NCI-H187 treated with DMSO at 0.1 percent for 48 hours (cell line): ENCODE results near the gene STAM.

Source experiments
- DNase-seq: peaks from one replicate; lab custom pipeline; 2025; lab: John Stamatoyannopoulos, UW

Gene STAM

GRCh38 chr10:17648243-17649035 is 4.5 kb downstream of the STAM start:
- no peak for DNase-seq

DNA sequence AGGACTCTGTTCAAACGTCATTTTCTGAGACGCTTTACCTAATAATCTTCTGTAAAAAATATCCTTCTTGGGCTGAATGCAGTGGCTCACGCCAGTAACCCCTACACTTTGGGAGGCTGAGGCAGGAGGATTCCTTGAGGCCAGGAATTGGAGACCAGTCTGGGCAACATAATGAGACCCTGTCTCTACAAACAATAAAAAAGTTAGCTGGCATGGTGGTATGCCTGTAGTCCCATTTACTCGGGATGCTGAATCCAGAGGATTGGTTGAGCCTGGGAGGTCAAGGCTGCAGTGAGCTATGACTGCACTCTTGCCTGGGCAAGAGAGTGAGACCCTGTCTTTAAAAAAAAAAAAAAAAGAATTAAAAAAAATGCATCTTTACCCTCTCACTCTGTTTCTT is 5.1 kb downstream of the STAM start:
- DNase-seq = no peak

DNA sequence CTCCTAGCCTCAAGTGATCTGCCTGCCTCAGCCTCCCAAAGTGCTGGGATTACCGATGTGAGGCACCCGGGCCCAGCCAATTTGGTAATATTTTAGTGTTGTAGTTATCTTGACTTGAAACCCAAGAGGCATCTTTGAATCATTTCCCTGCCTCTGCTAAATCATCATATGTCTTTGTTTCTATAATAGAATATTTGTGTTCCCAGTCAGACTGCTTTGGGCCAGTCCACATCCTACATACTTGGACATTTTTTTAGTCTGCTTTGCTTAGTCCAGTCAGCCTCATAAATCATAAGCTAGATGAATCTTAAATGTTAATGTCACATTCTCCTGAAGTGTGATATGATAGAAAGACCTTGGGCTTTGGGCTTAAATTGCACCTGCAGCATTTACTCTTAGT is 5.9 kb downstream of the STAM start:
- DNase-seq = no peak

- DNase-seq = no peak
Measured at GRCh38 chr10:17650416-17650815, 6.5 kb downstream of the STAM start.

GRCh38 chr10:17651896-17652295 is 7.9 kb downstream of the STAM start:
- no peak for DNase-seq

- DNase-seq = no peak
Measured at GRCh38 chr10:17652585-17652984, 8.6 kb downstream of the STAM start.

DNA sequence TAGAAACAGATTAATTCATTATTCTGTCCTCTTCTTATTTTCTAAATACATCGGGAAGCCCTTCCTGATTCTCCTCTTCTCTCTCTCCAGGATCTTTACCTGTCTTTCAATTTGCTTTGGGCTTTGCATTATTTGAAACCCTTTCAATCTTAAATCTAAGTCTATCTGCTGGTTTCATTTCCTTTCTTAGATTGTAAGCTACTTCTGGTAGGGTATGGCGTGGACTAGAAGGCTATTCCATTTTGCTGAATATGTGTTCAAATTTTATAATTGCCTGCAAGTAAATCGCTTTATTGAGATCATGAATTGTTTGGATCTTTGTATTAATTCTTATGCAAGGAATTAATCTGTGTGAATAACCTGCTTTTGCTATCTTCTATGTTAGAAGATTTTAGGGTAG is 11.1 kb downstream of the STAM start:
- DNase-seq = no peak

GRCh38 chr10:17655567-17656146 is 11.7 kb downstream of the STAM start:
- DNase-seq = no peak

- DNase-seq = no peak
Measured at GRCh38 chr10:17657103-17657500, 13.2 kb downstream of the STAM start.

DNA sequence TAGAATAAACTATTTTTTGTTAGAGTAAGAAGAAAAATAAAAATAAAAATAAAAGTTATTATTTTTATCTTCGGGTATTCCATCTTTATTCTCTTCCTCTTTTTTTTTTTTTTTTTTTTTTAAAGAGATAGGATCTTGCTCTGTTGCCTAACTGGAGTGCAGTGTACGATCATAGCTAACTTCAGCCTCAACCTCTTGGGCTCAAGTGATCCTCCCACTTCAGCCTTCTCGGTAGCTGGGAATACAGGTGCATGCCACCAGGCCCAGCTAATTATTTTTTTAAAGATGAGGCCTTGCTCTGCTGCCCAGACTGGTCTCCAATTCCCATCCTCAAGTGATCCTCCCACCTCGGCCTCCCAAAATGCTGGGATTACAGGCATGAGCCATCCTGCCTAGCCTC is 15.4 kb downstream of the STAM start:
- DNase-seq = no peak

DNA sequence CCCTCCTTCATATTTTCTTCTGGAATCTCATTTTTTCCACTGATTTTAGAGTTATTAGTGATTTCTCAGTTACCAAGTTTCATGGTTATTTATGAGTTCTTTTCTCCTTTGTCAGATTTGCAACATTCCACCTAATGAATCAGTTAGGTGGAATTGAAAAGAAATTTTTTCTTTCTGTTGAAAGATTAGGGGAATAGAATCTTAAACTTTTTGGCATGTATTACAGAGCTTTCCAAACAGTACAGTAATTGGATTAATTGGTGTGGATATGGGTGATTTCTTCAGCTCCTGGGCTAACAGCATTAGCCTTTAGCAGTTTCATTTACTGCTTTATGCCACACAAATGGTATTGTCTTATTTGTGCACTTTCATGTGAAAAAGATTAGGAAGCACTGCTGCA is 17.0 kb downstream of the STAM start:
- DNase-seq = no peak

DNA sequence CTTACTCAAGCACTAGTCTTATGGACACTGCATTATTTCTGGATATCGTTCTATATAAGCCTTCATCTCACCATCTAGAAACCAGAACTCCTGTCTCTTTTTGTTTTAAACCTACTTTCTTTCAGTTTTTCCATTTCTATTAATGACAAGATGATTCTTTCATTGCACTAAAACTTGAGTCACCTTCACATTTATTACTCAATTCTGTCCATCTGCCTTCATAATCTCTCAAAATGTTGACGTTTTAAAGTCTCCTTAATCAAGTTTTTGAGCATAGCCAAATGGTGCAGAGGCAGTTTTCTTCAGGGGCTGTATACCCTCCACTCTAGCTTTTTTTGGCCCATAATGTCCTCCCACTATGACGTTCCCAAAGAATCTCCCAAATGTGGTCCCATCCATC is 17.6 kb downstream of the STAM start:
- no peak for DNase-seq

DNA sequence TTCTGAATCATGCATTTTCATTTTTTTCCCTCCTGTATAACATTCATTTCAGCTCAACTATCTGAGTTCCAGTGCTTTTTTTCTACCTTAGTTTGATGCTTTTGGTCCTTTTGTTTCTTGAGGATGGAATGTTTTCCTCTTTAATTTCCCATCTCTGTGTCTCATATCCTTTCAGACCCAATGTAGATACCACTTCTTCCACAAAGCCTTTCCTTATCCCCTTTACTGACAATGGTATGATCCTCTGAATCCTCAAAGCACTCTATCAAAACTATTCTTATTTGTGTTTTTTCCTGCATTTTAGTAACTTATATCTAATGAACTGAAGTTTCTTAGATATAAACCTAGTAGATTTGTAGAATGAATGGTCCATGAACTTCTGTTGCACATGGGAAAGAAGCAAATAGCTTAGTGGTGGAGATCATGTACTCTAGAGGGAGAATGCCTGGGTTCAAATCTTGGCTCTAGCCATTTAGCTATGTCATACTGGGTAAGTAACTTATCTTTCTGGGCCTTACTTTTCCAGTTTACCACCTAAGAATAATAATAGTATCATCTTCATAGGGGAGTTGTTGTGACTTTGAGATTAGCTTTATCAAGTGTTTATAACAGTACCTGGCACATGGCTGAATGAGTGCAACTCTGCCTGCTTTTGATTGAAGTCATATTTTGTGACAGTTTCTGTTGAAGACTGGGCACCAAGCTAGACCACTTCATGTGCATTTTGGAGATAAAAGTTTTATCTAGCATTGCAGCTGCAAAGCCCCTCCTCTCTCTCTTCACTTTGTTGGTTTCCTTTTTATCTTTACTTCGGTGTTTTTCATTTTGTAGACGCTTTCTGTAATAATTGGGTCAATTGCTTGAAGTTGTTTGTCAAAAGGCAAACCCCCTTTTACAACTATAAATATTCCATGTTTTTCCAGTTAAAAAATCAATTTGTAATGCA is 18.5 kb downstream of the STAM start:
- DNase-seq = no peak

DNA sequence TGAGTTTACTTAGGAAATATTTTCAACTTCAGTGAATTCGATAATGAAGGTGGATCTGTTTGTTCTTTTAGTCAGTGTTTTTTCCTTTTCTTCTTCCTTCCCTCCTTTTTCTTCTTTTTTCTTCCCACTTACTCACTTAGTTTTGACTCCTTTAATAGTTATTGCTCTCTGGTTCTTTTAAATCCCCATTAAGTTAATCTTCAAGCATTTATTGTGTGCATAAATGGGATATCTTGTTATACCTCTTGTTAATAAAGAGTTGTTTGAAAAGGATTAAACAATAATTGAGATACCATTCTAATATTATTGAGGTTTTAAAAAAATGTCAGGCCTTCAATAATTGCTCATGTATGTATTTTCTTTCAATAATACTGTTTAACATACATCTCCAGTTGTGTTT is 19.5 kb downstream of the STAM start:
- no peak for DNase-seq

DNA sequence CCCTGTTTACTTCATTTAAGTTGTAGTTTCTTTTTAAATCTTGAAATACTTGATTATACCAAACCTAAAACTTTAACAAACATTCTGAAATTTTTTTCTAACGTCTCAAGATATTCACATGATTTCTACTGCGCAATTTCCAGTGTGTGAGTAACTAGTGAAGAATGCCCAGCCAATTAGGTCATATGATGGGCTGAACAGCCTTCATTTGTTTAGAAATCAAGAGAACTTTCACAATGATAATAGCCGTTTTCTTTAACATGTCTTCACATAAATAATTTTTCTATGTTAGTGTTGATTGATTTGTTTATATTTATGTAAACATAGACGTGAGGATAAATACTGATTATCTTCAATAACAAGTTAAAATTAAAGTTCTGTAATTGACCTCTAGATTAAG is 21.8 kb downstream of the STAM start:
- no peak for DNase-seq

DNA sequence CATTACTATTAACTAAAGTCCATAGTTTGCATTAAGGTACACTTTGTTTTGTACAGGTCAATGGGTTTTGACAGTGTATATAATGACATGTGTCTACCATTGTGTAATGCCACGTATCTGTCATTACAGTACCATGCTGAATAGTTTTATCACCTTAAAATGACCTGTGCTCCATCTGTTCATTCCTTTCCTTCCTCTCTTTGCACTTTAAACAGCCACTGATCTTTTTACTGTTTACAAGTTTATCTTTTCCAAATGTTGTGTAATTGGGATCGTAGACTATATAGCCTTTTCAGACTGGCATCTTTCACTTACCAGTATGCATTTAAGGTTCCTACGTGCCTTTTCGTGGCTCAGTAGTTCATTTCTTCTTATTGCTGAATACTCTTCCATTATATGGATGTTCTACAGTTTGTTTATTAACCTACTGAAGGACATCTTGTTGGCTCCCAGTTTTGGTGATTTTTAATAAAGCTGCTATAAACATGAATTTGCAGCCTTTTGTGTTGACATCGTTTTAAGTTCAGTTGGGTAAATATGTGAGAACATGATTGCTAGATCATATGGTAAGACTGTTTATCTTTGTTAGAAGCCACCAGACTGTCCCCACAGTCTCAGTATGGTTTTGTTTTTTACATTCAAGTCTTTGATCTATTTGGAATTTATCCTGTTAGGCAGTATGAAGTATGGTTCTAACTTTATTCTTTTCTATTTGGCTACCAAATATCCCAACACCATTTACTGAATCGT is 24.7 kb downstream of the STAM start:
- no peak for DNase-seq

- no peak for DNase-seq
Measured at GRCh38 chr10:17669185-17669872, 25.4 kb downstream of the STAM start.

- no peak for DNase-seq
Measured at GRCh38 chr10:17671307-17671706, 27.4 kb downstream of the STAM start.

GRCh38 chr10:17673471-17674061 is 29.6 kb downstream of the STAM start:
- DNase-seq = no peak

DNA sequence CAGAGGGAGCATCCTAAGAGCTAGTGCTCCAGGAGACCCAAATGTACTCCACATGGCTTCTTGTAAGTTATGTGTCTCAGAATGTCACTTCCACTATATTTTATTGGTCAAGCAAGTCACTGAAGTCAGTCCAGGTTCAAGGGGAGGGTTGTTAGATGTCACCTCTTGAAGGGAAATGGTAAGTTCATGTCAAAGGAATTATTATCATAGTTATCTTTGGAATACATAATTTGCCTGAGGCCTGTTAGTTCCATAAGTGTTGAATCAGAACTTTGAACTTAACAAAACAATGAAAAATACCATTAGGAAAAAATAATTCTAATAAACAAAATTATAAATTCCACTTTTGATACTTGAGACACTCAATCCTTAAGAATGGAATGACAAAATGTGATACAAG is 30.6 kb downstream of the STAM start:
- DNase-seq = no peak

DNA sequence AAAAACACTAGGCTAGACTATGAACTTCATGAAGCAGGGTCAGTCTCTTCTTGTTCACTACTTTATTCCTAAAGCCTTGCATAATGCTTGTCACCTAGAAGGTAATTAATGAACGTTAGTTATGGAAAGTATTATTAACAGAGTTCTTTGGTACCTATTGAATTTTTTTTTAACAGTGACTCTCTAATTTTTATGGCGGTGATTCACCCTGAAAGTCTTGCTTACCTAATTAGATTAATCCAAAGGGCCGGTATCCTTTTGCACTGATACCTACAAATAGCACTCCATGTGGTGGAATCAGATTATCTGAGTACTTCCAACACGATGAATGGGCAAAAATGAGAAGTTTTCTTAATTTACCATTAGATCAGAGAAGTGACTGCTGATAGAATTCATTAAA is 31.7 kb downstream of the STAM start:
- no peak for DNase-seq
